Activated CD8-positive, alpha-beta memory T cell treated with anti-CD3 and anti-CD28 coated beads for 1 hour (primary cell): ENCODE data around the gene ATXN1L.
A peak's percentile ranks its signal among the peaks of the same experiment; 100 is the strongest.
"Not testable (repeated sequence)": the region's sequence is repeated elsewhere in the genome, so short reads cannot be mapped to it uniquely, and the experiment has no call there.

Source experiments
- DNase-seq, 2 donors: peaks; one replicate each; pipeline ENCODE4 v3.0.0-alpha.2; 2020; ENCODE audit warnings: low read depth in 1 of 2; ENCODE audit errors: extremely low read depth in 1 of 2

ATXN1L gene

GRCh38 chr16:71893888-71894228 lies 48.1 kb downstream of the ATXN1L start:
- no peak for DNase-seq

- peak in 1 of 2 donors; percentile 3 for DNase-seq
Observed at GRCh38 chr16:71894229-71894920, 48.6 kb downstream of the ATXN1L start.

GRCh38 chr16:71894921-71895678 lies 49.3 kb downstream of the ATXN1L start, which contains the start of gene IST1:
Gene IST1, plus strand, starts transcription at chr16:71895531. Its CDS starts 20,110 bp downstream, at chr16:71915641.
- peak; percentile 95 to 97 for DNase-seq

- DNase-seq = peak in 1 of 2 donors; percentile 15
Observed at GRCh38 chr16:71895679-71896365, 50.0 kb downstream of the ATXN1L start.

GRCh38 chr16:71896764-71897368 lies 51.1 kb downstream of the ATXN1L start:
- no peak for DNase-seq

GRCh38 chr16:71899171-71899570 lies 53.4 kb downstream of the ATXN1L start:
- DNase-seq = no peak

DNA sequence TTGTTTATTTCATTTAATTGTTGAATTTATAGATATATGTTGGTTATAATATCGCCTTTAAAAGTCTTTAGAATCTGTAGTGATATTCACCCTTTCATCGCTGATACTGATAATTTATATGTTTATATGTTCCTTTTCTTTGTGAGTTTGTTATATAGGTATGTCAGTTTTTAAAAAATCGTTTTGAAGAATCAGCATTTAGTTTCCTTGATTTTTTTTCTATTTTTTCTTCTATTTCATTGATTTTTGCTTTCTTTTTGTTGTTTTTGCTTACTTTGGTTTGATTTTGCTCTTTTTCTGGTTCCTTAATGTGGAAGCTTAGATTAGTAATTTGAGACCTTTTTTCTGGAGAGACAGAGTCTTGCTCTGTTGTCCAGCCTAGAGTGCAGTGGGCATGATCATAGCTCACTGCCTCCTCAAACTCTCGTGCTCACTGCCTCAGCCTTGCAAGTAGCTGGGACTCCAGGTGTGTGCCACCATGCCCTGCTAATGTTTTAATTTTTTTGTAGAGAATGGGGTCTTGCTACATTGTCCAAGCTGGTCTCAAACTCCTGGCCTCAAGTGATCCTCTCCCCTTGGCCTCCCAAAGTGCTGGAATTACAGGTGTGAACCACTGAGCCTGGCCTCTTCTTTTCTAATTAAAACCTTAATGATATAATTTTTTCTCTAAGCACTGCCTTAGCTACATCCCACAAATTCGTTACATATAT lies 57.0 kb downstream of the ATXN1L start:
- DNase-seq = no peak

DNA sequence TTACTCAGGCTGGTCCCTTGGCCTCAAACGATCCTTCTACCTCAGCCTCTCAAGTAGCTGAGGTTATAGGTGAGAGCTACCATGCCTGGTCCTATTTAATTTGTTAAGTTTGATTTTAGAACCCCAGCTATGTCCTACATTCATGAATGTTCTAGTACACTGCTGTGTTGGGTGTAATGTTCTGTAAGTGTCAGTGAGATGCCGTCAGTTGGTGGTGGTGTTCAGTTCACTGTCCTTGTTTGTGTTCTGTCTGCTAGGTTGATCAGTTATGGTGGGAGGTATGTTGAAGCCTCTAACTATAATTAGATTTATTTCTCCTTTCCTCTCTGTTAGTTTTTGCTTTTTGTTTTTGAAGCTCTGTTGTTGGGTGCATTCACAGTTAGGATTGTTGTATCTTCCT lies 57.8 kb downstream of the ATXN1L start:
- DNase-seq = no peak

DNA sequence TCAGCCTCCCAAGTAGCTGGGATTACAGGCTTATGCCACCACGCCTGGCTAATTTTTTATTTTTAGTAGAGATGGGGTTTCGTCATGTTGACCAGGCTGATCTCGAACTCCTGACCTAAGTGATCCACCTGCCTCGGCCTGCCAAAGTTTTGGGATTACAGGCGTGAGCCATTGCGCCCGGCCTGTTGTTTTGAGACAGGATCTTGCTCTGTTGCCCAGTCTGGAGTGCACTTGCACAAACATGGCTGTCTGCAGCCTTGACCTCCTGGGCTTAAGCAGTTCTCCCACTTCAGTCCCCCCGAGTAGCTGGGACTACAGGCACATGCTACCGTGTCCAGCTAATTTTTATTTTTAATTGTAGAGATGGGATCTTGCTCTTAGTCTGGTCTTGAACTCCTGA lies 58.5 kb downstream of the ATXN1L start:
- no peak for DNase-seq

DNA sequence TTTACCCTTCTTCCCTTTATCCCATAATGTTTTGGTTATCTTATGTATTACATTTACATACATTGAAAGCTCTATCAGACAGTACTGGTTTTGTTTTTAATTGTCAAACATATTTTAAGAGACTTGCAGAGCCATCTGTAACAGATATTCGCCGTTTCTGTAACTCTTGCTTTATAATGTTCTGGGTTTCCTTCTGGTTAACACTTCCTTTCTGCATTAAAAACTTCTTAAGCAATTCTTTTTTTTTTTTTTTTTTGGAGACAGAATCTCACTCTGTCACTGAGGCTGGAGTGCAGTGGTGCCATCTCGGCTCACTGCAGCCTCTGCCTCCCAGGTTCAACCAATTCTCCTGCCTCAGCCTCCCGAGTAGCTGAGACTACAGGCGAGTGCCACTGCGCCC lies 60.0 kb downstream of the ATXN1L start:
- not testable (repeated sequence) for DNase-seq
